Colonic mucosa (tissue), 4 donors: ENCODE results near the gene CA10. TPM values are rescaled to one million over a fixed set of nuclear protein-coding genes. Genes with fewer than 3 reads are reported as not detected.

Experiments
- DNase-seq: peaks from one replicate; pipeline ENCODE4 v3.0.0-alpha.2; 2020
- H3K27ac ChIP-seq: fragments of 200-600 bp; one replicate; pipeline ENCODE4 v1.8.0; 2021
- H3K27me3 ChIP-seq: fragments of 200-600 bp; one replicate; pipeline ENCODE4 v1.8.0; 2021
- H3K36me3 ChIP-seq: fragments of 200-600 bp; one replicate; pipeline ENCODE4 v1.8.0; 2021
- H3K4me1 ChIP-seq: fragments of 200-600 bp; one replicate; pipeline ENCODE4 v1.8.0; 2021; ENCODE audit warnings: mild to moderate bottlenecking
- H3K4me3 ChIP-seq: fragments of 200-600 bp; one replicate; pipeline ENCODE4 v1.8.0; 2021
- H3K9ac ChIP-seq, 2 donors: one replicate each; pipeline ENCODE4 v1.7.0; 2013; ENCODE audit warnings: control low read depth in 2 of 2, low read depth in 2 of 2, low read length in 2 of 2
- H3K9me3 ChIP-seq: fragments of 200-600 bp; one replicate; pipeline ENCODE4 v1.8.0; 2021
- intact Hi-C: fragments of 100-400 bp; cut with DNase I; formaldehyde crosslinking; loops from one replicate; pipeline ENCODE4 v1.14.1; 2022
- total RNA-seq, 2 donors: library from RNA; stranded (reverse); fragmentation: NEBNext Ultra II Directional in 1 of 2; extraction: Animal tissue kit (Norgen Biotek cat#: 25700) in 1 of 2; gene quantifications; one replicate each; pipeline ENCODE4 v1.2.1, GENCODE V29; 2021
- TF ChIP-seq, protein P1 (sequence below): fragments of 200-600 bp; IDR thresholded peaks from one replicate; pipeline ENCODE4 v1.8.0; 2022; ENCODE audit warnings: antibody characterized with exemption, mild to moderate bottlenecking
- donor health status: healthy.
- donor health status: DM: no; HTN: no; CAD: no.
- donor health status: DM: no; HTN: no; CAD: no.

Gene CA10
- total RNA-seq, 2 donors from 2014 or later = 0.27 to 0.52 TPM

DNA sequence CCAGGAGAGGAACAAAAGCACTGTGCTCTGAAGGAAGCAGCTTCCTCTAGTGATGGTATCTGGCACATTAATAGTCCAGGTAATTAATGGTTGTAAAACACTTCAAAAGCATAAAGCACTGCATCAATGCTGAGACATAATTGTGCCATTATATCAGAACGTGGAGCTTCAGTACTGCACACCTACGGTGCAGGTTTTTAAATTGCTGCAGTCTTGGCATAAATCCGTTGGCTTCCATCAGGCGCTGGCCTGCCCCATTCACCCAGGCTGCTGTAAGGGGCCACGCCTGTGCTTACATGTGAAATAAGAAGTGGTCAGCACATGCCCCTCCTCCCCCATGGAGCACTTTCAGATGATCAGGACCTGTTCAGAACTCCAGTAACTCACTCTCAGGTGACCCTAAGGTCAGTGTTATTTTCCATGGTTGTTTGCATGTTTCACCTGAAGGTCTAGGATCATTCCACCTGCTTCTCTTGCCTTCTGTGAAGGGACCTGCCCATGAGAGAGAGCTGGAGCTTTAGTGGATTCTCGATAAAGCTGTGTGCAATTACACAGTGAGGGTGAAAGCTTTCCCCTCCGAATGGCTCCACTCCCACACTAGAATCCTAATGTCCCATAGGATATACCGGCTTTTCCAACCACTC is 345.3 kb downstream of the CA10 start:
- Histone ChIP-seq H3K4me1 (no peaks in the 10 kb centered on the region), H3K27ac (no peak overlapping the region), H3K36me3 (no peaks in the 10 kb centered on the region), H3K27me3 (no peaks in the 10 kb centered on the region), H3K9ac (no peak overlapping the region), H3K4me3 (no peak overlapping the region), H3K9me3 (no peaks in the 10 kb centered on the region)
- intact Hi-C loops = no loop called here
- no peak for DNase-seq
- TF ChIP-seq, protein P1, sequence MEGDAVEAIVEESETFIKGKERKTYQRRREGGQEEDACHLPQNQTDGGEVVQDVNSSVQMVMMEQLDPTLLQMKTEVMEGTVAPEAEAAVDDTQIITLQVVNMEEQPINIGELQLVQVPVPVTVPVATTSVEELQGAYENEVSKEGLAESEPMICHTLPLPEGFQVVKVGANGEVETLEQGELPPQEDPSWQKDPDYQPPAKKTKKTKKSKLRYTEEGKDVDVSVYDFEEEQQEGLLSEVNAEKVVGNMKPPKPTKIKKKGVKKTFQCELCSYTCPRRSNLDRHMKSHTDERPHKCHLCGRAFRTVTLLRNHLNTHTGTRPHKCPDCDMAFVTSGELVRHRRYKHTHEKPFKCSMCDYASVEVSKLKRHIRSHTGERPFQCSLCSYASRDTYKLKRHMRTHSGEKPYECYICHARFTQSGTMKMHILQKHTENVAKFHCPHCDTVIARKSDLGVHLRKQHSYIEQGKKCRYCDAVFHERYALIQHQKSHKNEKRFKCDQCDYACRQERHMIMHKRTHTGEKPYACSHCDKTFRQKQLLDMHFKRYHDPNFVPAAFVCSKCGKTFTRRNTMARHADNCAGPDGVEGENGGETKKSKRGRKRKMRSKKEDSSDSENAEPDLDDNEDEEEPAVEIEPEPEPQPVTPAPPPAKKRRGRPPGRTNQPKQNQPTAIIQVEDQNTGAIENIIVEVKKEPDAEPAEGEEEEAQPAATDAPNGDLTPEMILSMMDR = no peak

DNA sequence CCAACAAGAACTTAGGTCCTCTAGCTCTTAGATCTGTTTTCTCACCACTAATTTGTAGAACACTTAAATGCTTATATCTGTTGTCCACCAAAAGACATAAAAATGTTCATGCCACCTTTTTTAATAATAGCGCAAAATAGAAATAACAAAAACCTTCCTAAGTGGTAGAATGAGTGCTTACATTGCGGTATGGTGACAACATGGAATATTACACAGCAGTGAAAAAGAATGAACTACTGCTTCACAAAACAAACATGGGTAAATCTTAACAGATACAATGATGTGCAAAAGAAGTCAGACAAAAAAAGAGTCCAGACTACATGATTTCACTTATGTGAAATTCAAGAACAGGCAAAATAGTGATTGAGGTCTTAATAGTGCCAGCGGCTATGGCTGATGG is 351.1 kb downstream of the CA10 start:
- Histone ChIP-seq H3K27me3 (no peaks in the 10 kb centered on the region), H3K36me3 (no peaks in the 10 kb centered on the region), H3K9me3 (no peaks in the 10 kb centered on the region), H3K27ac (no peak overlapping the region), H3K4me1 (peaks cover 4% of the 10 kb centered on the region), H3K9ac (no peak overlapping the region), H3K4me3 (no peak overlapping the region)
- intact Hi-C loops = no loop called here
- no peak for DNase-seq
- TF ChIP-seq, protein P1 = no peak

DNA sequence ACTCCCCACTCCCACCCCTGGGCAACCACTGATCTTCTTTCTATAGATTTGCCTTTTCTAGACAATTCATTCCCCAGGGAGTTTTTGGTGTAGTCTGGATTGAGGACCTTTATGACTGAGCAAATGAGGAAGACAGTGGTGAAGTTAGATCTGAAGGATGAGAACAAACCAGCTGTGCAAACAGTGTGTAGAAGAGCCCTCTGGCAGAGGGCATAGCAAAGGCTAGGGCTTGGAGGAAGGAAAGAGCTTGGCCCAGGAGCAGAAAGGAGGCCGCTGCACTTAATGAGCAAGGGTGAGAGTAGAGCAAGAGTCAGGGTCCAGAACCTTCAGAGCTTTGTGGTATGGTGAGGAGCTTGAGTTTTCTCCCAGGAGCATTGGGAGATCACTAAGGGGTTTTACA is 352.7 kb downstream of the CA10 start:
- Histone ChIP-seq H3K36me3 (no peaks in the 10 kb centered on the region), H3K9me3 (no peaks in the 10 kb centered on the region), H3K4me1 (peaks cover 4% of the 10 kb centered on the region), H3K9ac (no peak overlapping the region), H3K4me3 (no peak overlapping the region), H3K27me3 (no peaks in the 10 kb centered on the region), H3K27ac (peak overlapping the region; percentile 9)
- intact Hi-C loops = no loop called here
- TF ChIP-seq, protein P1 = no peak
- peak; percentile 35 for DNase-seq

DNA sequence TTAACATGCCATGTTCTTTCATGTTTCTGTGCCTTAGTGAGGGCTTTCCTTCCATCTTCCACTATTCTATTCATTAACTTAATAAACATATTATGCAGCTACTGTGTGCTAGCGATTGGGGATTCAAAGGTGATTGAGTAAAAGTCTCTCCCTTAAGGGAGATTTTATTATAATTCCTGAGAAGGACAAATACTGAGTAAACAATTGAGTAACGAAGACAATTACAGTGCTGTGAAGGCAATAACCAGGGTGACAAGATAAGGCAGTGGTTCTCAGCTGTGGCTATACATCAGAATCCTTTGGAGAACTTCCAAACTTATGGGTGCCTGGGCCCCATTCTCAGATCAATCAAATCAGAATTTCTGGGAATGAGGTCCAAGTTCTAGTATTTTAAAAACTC is 353.3 kb downstream of the CA10 start:
- Histone ChIP-seq H3K4me3 (no peak overlapping the region), H3K27me3 (no peaks in the 10 kb centered on the region), H3K36me3 (no peaks in the 10 kb centered on the region), H3K9me3 (no peaks in the 10 kb centered on the region), H3K9ac (no peak overlapping the region), H3K4me1 (peaks cover 4% of the 10 kb centered on the region), H3K27ac (peak overlapping the region; percentile 42)
- DNase-seq = no peak
- intact Hi-C loops = no loop called here
- TF ChIP-seq, protein P1 = no peak

DNA sequence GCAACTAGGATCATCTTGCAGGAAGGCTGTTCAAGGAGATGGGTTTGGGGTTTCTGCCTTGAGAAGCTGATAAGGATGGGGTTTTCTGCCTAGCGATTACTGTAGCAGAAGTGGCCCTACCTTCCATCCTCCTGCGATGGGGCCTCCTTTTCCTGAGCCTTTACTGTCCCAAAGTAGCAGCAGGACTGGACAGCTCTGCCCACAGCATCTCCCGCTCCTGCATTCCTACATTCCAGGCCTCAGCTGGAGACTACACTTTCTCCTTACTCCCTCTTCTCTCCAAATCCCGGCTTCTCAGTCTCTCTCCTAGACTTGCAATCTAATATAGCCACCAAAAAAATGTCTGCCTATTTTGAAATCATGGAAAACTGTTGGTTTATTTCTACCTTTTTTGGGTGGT is 355.4 kb downstream of the CA10 start:
- no peak overlapping the region for H3K27ac ChIP-seq
- TF ChIP-seq, protein P1 = no peak
- no peak for DNase-seq
- intact Hi-C loops = no loop called here
- no peak overlapping the region for H3K9ac ChIP-seq
- H3K4me3 ChIP-seq = no peak overlapping the region
- no peaks in the 10 kb centered on the region for H3K27me3 ChIP-seq
- no peaks in the 10 kb centered on the region for H3K9me3 ChIP-seq
- no peaks in the 10 kb centered on the region for H3K36me3 ChIP-seq
- H3K4me1 ChIP-seq = peaks cover 4% of the 10 kb centered on the region
